Ishikawa (cell line): ENCODE measurements around the gene TCFL5.

Source experiments
- CEBPB ChIP-seq: IDR thresholded peaks from 2 replicates; pipeline ENCODE4 v1.6.1; 2012
- CREB1 ChIP-seq: IDR thresholded peaks from 2 replicates; pipeline ENCODE4 v1.6.1; 2012; ENCODE audit warnings: low read depth
- EGR1 ChIP-seq: IDR thresholded peaks from 2 replicates; pipeline ENCODE4 v1.6.1; 2012
- EP300 ChIP-seq: IDR thresholded peaks from 2 replicates; pipeline ENCODE4 v1.6.1; 2012; ENCODE audit warnings: borderline replicate concordance
- FOXM1 ChIP-seq: IDR thresholded peaks from 2 replicates; pipeline ENCODE4 v1.6.1; 2012; ENCODE audit warnings: low read depth, borderline replicate concordance
- MAX ChIP-seq: IDR thresholded peaks from 2 replicates; pipeline ENCODE4 v1.6.1; 2012
- NFIC ChIP-seq: IDR thresholded peaks from 2 replicates; pipeline ENCODE4 v1.6.1; 2012
- RAD21 ChIP-seq: IDR thresholded peaks from 2 replicates; pipeline ENCODE4 v1.6.1; 2012; ENCODE audit warnings: low read depth
- REST ChIP-seq: IDR thresholded peaks from 2 replicates; pipeline ENCODE4 v1.6.1; 2012; ENCODE audit warnings: low read depth, mild to moderate bottlenecking
- TAF1 ChIP-seq: IDR thresholded peaks from 2 replicates; pipeline ENCODE4 v1.6.1; 2012; ENCODE audit warnings: low read depth, mild to moderate bottlenecking
- TCF12 ChIP-seq: IDR thresholded peaks from 2 replicates; pipeline ENCODE4 v1.6.1; 2012; ENCODE audit warnings: low read depth
- TEAD4 ChIP-seq: IDR thresholded peaks from 2 replicates; pipeline ENCODE4 v1.6.1; 2012
- USF1 ChIP-seq: IDR thresholded peaks from 2 replicates; pipeline ENCODE4 v1.6.1; 2012
- YY1 ChIP-seq: IDR thresholded peaks from 2 replicates; pipeline ENCODE4 v1.6.1; 2012; ENCODE audit warnings: low read depth
- ZBTB7A ChIP-seq: IDR thresholded peaks from 2 replicates; pipeline ENCODE4 v1.6.1; 2012; ENCODE audit warnings: low read depth

The TCFL5 gene

GRCh38 chr20:62878244-62879038 lies 16.8 kb upstream of the TCFL5 start:
- TF ChIP-seq CREB1 (no peak), TCF12 (no peak), RAD21 (no peak), YY1 (no peak), TAF1 (no peak), ZBTB7A (no peak), REST (no peak), USF1 (no peak), MAX (no peak)

- TF ChIP-seq TCF12, result no peak
- no peak for TF ChIP-seq TEAD4
- no peak for TF ChIP-seq TAF1
- TF ChIP-seq CREB1, result no peak
- no peak for TF ChIP-seq ZBTB7A
- TF ChIP-seq REST, result no peak
- no peak for TF ChIP-seq EP300
- no peak for TF ChIP-seq EGR1
- no peak for TF ChIP-seq CEBPB
- no peak for TF ChIP-seq YY1
- no peak for TF ChIP-seq MAX
- no peak for TF ChIP-seq USF1
These were observed 15.5 kb upstream of the TCFL5 start for GRCh38 chr20:62876902-62877816.

GRCh38 chr20:62876501-62876901 lies 14.9 kb upstream of the TCFL5 start:
- TF ChIP-seq MAX (no peak), TEAD4 (no peak), ZBTB7A (no peak), CREB1 (no peak), EP300 (no peak), FOXM1 (no peak), EGR1 (no peak), CEBPB (no peak), USF1 (no peak), RAD21 (no peak), YY1 (no peak), TCF12 (no peak), REST (no peak), TAF1 (no peak), NFIC (no peak)
